Measurements from ENCODE around the gene SNTG2.
A peak's percentile ranks its signal among the peaks of the same experiment; 100 is the strongest.

The SNTG2 gene

GRCh38 chr2:1318366-1319009 is 367.8 kb downstream of the SNTG2 start:
- DNase-seq (ENCODE audit: low spot score), result no peak

GRCh38 chr2:1319393-1319792 is 368.7 kb downstream of the SNTG2 start:
- DNase-seq (ENCODE audit: low spot score), result no peak

- peak; percentile 61 for DNase-seq (ENCODE audit: low spot score)
These were observed 370.7 kb downstream of the SNTG2 start for GRCh38 chr2:1321321-1321720.

DNA sequence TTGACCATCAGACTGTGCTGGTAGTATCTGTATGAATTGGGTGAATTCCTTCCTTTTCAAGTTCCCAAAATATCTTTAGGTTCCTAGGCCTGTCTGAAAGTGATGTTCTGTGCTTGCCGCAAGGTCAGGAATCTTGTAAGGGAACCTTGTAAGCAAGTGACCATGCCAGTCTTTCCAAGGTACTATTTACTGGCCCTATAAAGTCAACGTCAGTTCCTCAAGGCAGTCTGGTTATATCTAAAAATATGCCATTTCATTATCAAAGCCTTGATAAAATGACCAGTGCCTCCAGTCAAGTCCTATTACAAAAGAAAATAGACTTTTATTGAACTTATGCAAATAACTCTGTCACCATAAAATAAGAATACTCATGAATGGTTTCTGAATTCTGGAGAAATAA is 374.2 kb downstream of the SNTG2 start:
- no peak for DNase-seq (ENCODE audit: low spot score)

DNA sequence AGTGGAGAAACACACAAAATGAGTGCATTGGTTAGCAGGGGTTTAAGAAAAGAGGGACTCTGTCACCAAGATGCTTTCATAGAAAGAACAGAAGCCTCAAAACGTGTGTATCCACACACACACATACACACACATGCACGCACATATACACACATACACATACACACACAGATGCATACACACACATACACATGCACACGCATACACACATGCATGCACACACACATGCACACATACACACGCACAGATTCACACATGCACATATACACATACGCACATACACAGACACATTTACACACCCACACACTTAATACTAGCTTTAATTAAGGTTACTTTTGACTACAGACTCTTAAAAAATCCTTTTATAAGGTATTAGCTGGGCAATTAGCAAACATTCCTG is 378.0 kb downstream of the SNTG2 start:
- no peak for DNase-seq (ENCODE audit: low spot score)

GRCh38 chr2:1339388-1340140 is 388.9 kb downstream of the SNTG2 start:
- peak; percentile 24 for DNase-seq (ENCODE audit: low spot score)

- DNase-seq (ENCODE audit: low spot score), result peak; percentile 43
These were observed 389.5 kb downstream of the SNTG2 start for GRCh38 chr2:1340141-1340512.

- no peak for DNase-seq (ENCODE audit: low spot score)
These were observed 390.9 kb downstream of the SNTG2 start for GRCh38 chr2:1341404-1342120.

DNA sequence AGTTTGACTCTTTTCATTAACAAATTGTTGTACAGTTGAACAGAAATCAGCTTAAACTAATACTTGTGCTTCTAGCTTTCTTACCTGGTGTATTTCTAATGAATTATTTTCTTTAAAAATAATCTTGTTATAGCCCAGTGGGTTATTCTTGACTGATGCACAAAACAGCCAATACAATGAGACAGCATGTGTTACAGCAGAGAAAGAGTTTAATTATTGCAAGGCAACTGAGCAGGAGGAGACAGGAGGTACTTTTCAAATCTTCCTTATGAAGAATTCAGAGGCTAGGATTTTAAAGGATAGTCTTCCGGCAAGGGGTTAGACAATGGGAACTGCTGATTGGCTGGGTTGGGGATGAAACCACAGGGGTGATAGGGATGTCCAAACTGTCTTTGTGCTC is 398.1 kb downstream of the SNTG2 start:
- no peak for DNase-seq (ENCODE audit: low spot score)

GRCh38 chr2:1350111-1350510 is 399.5 kb downstream of the SNTG2 start:
- no peak for DNase-seq (ENCODE audit: low spot score)

DNA sequence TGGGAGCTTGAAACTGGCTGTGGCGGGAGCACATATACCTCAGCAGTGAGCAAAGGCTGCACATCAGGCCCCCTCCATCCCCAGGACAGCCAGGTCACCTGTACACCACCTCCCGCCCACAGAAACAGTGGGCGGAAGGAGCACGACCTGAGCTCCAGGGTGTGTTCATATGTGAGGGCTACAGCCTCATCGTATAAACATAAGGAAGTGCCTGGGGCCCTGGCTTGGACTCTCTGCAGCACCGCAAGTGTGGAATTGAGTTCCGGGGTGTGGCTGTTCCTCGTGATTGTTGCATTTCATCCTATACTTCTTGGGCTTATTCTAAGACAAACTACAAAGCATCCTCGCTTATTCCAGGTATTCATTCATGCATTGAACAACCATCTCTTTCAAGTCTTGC is 402.5 kb downstream of the SNTG2 start:
- DNase-seq (ENCODE audit: low spot score), result no peak

DNA sequence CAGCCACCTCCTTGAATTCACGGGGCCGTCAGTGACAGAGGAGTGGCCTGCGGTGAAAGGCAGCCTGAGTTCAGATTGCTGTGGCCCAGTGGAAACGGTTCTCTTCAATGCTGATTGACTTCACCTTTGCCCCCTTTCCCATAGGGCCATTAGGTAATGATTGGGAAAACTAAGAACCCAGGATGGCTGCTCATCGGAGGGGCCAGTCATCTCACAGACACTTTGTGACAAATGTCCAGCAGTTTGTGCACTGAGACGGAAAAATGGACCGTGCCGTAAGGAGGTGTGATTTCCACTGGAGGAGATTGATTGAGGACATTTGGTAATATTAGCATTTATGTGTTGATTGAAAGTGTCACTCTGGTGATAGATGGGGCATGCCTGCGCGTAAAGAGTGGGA is 402.9 kb downstream of the SNTG2 start:
- DNase-seq (ENCODE audit: low spot score), result no peak

DNA sequence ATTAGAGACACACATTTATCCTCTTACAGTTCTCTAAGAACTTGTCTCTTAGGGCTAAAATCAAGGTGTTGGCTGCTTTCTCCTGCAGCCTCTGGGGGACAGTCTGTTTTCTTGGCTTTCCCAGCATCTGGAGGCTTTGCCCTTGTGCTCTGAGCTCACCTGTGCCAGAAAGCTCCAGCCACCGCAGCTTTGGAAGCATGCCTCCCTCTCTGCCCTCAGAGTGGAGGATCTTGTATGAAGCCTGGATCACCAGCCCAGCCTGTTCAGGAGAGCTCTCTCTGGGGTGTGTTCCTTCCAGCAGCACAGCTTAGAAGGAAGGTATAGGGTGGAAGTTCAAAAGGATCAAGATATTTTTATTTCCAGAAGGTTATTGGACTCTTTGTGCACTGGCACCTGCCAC is 409.5 kb downstream of the SNTG2 start:
- DNase-seq (ENCODE audit: low spot score), result no peak

DNA sequence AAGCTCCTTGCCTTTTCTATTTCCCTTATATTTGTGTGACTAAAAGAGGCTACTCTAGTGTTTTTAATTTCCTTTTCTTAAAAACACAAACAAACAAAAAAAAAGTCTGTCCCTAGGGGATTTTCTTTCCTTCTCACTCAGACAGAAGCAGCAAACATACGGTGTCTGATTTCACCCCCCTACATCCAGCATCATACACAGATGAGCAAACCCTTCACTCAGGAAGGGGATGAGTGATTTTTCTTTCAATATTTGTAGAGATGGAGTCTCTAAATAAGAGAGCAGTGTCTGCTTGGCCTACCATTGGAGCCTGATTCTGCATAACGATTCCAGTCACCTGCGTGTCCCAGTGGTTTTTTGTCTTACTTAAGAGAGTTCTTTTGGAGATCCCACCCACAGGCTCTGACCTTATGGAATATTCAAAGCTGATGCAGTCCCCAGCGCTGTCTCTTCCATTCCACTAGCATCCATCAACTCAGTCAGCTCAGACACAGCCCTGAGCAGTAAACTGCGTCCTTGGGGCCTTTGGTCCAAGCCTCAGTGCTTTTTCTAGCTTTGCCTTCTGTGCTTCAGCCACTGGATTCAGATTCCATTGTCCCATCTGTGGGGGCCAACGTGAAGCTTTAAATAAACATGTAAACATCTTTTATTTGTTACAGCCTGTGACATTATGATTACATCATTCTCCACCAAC is 410.1 kb downstream of the SNTG2 start:
- DNase-seq (ENCODE audit: low spot score), result no peak

GRCh38 chr2:1363367-1363766 is 412.7 kb downstream of the SNTG2 start:
- DNase-seq (ENCODE audit: low spot score), result no peak

- peak; percentile 96 for DNase-seq (ENCODE audit: low spot score)
These were observed 416.0 kb downstream of the SNTG2 start for GRCh38 chr2:1366546-1367134.

DNA sequence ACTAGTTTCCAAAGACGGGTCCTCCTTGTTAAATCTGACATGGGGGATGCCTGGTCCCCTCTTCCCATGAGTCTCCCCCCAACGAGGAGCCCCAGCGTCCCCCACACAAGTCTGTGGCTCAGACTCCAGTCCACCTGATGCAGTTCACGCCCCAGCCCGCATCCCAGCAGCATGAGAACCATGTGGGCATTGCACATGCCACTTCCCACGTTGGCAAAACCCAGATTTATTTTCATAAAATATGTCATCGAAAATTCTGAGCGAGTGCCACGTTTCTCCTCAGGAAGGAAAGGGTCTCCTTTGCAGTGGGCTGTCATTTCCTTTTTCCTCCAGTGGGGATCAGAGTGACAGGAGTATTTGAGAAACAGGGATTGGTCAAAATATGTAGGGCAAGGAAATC is 417.0 kb downstream of the SNTG2 start:
- peak; percentile 9 for DNase-seq (ENCODE audit: low spot score)

DNA sequence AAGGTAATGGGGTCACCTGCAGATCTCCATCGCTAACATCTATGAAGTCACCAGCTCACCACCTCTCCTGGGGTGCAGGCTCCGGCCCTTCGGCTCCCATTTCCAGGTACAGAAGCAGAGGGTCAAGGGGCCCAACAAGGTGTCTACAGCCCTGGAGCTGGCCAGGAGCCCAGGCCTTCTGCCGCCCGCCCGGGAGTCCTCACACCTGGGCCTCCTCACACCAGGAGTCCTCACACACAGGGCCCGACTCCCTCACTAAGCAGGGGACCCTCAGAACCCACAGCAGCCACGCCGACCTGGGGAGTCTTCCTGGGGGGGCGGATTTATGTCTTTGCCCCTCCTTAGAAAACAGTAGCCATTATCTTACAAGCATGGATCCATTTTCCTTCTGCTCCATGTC is 419.3 kb downstream of the SNTG2 start:
- DNase-seq (ENCODE audit: low spot score), result no peak

DNA sequence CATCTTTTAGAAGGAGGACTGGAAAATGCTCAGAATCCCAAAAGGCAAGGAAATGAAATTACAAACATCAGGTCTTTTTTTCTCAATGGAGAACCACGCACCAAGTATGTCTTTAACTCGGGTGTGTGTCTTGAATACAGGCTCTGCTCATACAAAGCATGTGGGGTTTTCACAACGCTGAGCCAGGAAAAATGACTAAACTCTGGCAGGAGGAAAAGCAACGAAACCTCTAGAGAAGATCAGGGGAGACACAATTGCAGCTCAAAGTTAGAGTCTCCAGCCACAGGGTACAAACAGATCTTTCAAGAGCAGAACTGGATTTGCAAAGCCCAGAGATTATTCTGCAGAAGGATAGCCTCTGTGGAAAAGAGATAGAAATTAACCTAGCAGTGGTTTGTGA is 419.8 kb downstream of the SNTG2 start:
- peak; percentile 38 for DNase-seq (ENCODE audit: low spot score)

DNA sequence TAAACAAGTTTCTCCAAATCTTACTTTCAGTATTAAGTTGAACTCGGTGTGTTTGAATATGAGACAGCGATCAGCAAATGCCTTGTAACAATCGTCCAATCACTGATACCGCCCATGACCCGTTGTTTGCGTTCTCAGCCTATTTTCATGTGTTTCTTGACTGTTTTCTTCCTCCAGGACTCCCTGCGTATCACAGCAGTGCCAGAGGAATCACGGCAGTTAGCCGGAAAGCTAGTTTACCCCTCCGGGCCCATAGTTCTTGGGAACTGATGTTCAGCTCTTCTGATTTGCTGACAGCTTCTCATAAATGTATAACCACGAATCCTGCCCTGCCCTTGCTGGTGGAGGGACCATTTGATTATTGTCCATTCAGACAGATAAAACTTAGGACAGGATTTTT is 420.4 kb downstream of the SNTG2 start:
- no peak for DNase-seq (ENCODE audit: low spot score)

DNA sequence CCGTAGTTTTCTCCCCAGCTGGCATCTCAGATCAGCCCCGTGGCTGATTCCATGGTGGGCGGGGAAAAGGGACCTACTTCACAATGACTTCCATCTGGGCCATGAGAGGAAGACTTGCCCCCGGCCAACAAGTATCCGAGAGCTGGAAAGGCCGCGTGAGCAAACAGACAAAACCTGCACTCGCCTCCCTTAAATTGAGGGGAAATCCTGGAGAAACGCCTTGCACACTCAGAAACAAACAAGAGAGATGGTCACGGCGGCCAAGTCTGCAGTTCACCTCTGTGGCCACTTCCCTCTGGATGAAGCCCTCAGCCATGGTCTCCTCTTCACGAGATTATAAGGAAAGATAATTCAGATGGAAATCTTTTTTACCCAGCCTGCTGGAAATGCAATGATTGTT is 423.2 kb downstream of the SNTG2 start:
- no peak for DNase-seq (ENCODE audit: low spot score)

- DNase-seq (ENCODE audit: low spot score), result no peak
These were observed 423.6 kb downstream of the SNTG2 start for GRCh38 chr2:1374287-1374686.

Data from Ammon's horn (tissue), 1 donor.